GM20431 (cell line): ENCODE measurements around the gene RASA2.
"Not testable (repeated sequence)": the region's sequence is repeated elsewhere in the genome, so short reads cannot be mapped to it uniquely, and the experiment has no call there.

Experiments
- in situ Hi-C: fragments of 300-500 bp; cut with MseI, MboI; formaldehyde crosslinking; loops from one replicate; pipeline ENCODE4 v1.15.0; 2020; ENCODE audit warnings: low sequenced_read_pairs; ENCODE audit not compliant: unreplicated experiment

RASA2 gene

GRCh38 chr3:141625506-141625905 lies 138.7 kb downstream of the RASA2 start:
- in situ Hi-C loops, result no loop called here

- in situ Hi-C loops, result not testable (repeated sequence)
Measured at GRCh38 chr3:141628334-141628733, 141.5 kb downstream of the RASA2 start.

GRCh38 chr3:141628868-141629441 lies 142.1 kb downstream of the RASA2 start:
- in situ Hi-C loops, result not testable (repeated sequence)

- in situ Hi-C loops, result no loop called here
Measured at GRCh38 chr3:141629976-141630375, 143.1 kb downstream of the RASA2 start.

- in situ Hi-C loops, result no loop called here
Measured at GRCh38 chr3:141632779-141633374, 146.1 kb downstream of the RASA2 start.

GRCh38 chr3:141642215-141642614 lies 155.4 kb downstream of the RASA2 start:
- in situ Hi-C loops, result no loop called here

GRCh38 chr3:141643391-141643790 lies 156.6 kb downstream of the RASA2 start:
- in situ Hi-C loops, result no loop called here

GRCh38 chr3:141643796-141644195 lies 157.0 kb downstream of the RASA2 start:
- in situ Hi-C loops, result no loop called here

GRCh38 chr3:141644931-141645330 lies 158.1 kb downstream of the RASA2 start:
- in situ Hi-C loops, result no loop called here

- in situ Hi-C loops, result no loop called here
Measured at GRCh38 chr3:141646760-141647561, 160.1 kb downstream of the RASA2 start.

GRCh38 chr3:141647562-141647915 lies 160.7 kb downstream of the RASA2 start:
- in situ Hi-C loops, result no loop called here

- in situ Hi-C loops, result no loop called here
Measured at GRCh38 chr3:141648055-141648910, 161.5 kb downstream of the RASA2 start.

- in situ Hi-C loops, result no loop called here
Measured at GRCh38 chr3:141649871-141650270, 163.0 kb downstream of the RASA2 start.

- in situ Hi-C loops, result no loop called here
Measured at GRCh38 chr3:141650783-141651182, 164.0 kb downstream of the RASA2 start.

GRCh38 chr3:141651409-141651808 lies 164.6 kb downstream of the RASA2 start:
- in situ Hi-C loops, result no loop called here

GRCh38 chr3:141652349-141652748 lies 165.5 kb downstream of the RASA2 start:
- in situ Hi-C loops, result no loop called here

GRCh38 chr3:141653847-141654246 lies 167.0 kb downstream of the RASA2 start:
- in situ Hi-C loops, result no loop called here

GRCh38 chr3:141655801-141656200 lies 169.0 kb downstream of the RASA2 start:
- in situ Hi-C loops, result no loop called here

GRCh38 chr3:141656771-141657170 lies 169.9 kb downstream of the RASA2 start:
- in situ Hi-C loops, result no loop called here

- in situ Hi-C loops, result no loop called here
Measured at GRCh38 chr3:141657516-141657915, 170.7 kb downstream of the RASA2 start.
